Colon (tissue), 2 donors: Measurements from ENCODE around the gene WIPF2.

Source experiments
- FAIRE-seq: peaks from 2 replicates; lab custom pipeline; 2012; peaks lifted over from hg19 to GRCh38; lab: Jason Lieb, UNC
- donor health status: control.
- donor health status: control.

Gene WIPF2

DNA sequence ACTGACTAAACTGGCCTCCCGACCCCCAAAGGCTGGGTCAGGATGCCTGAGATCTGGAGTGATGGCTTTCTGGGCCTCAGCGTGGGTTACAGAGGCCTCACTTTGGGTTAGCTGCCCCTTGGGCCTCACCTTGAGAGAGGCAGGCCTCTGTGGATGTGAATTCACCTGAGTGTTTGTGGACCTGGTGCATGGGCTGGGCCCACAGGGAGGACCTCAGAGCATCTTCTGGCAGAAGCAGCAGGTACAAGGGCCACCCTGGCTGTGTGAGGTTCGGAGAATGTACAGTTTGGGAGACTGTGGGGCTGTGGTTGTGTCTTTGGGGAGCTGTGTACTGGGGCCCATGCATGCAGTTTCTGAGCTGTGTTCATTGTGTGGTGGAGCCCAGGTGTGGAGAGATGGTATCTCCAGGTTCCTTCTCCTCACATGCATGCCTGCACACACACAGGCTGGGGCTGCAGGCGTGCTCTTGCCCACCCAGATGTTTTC lies 108.2 kb downstream of the WIPF2 start:
- no peak for FAIRE-seq

GRCh38 chr17:40327735-40328385 lies 108.8 kb downstream of the WIPF2 start:
- FAIRE-seq, result no peak

- FAIRE-seq, result no peak
Observed at GRCh38 chr17:40328386-40328766, 109.3 kb downstream of the WIPF2 start.

GRCh38 chr17:40329839-40330794 lies 111.0 kb downstream of the WIPF2 start:
- FAIRE-seq, result no peak

- FAIRE-seq, result no peak
Observed at GRCh38 chr17:40330850-40331470, 111.9 kb downstream of the WIPF2 start.

- no peak for FAIRE-seq
Observed at GRCh38 chr17:40331743-40332641, 112.9 kb downstream of the WIPF2 start.
